ENCODE results near the gene CNPY1. TPM values are rescaled to one million over a fixed set of nuclear protein-coding genes. Genes with fewer than 3 reads are reported as not detected.

CNPY1 gene
- total RNA-seq = not detected

DNA sequence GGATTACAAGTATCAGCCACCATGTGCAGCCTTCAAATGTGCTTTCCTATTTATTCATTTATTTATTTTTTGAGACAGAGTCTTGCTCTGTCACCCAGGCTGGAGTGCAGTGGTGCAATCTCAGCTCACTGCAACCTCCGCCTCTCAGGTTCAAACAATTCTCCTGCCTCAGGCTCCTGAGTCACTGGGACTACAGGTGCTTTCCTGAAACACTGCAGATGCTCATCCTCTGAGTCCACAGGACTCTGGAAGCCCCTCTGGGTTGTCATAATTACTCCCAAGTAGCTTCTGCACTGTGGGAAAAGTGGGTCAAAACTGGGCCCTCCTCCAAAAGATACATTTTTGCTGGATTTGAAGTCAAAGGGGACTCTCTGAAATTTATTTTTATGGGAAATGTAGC lies at the start of gene CNPY1:
CNPY1 (minus strand) TSS at position 111 of the 400 bp plus-strand sequence. CDS start 630 bp downstream, outside the sequence.

DNA sequence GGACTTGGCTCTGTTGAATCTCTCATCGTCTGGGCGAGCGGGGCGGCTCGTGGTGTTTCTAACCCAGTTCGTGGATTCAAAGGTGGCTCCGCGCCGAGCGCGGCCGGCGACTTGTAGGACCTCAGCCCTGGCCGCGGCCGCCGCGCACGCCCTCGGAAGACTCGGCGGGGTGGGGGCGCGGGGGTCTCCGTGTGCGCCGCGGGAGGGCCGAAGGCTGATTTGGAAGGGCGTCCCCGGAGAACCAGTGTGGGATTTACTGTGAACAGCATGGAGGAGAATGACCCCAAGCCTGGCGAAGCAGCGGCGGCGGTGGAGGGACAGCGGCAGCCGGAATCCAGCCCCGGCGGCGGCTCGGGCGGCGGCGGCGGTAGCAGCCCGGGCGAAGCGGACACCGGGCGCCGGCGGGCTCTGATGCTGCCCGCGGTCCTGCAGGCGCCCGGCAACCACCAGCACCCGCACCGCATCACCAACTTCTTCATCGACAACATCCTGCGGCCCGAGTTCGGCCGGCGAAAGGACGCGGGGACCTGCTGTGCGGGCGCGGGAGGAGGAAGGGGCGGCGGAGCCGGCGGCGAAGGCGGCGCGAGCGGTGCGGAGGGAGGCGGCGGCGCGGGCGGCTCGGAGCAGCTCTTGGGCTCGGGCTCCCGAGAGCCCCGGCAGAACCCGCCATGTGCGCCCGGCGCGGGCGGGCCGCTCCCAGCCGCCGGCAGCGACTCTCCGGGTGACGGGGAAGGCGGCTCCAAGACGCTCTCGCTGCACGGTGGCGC lies 88.1 kb downstream of the CNPY1 start, which contains the start of gene EN2:
EN2 (plus strand) TSS at position 19 of the 767 bp plus-strand sequence; CDS start at position 268, 249 bp downstream.

Other genes with a start within 250 kb of the CNPY1 start
- gene INSIG1, start 248.7 kb downstream of the CNPY1 start, total RNA-seq = 100 to 1,000 TPM; 168 to 276 TPM
- 1 to 10 TPM in 1 of 2 donors, under 1 TPM in 1; under 0.01 to 1.0 TPM for gene EN2, start 88.4 kb downstream of the CNPY1 start, total RNA-seq
- 10 to 100 TPM; 18.6 to 20.6 TPM for gene RBM33, start 98.1 kb upstream of the CNPY1 start, total RNA-seq

Data from melanocyte of skin (primary cell).